ENCODE data around the gene COL4A1.

DNA sequence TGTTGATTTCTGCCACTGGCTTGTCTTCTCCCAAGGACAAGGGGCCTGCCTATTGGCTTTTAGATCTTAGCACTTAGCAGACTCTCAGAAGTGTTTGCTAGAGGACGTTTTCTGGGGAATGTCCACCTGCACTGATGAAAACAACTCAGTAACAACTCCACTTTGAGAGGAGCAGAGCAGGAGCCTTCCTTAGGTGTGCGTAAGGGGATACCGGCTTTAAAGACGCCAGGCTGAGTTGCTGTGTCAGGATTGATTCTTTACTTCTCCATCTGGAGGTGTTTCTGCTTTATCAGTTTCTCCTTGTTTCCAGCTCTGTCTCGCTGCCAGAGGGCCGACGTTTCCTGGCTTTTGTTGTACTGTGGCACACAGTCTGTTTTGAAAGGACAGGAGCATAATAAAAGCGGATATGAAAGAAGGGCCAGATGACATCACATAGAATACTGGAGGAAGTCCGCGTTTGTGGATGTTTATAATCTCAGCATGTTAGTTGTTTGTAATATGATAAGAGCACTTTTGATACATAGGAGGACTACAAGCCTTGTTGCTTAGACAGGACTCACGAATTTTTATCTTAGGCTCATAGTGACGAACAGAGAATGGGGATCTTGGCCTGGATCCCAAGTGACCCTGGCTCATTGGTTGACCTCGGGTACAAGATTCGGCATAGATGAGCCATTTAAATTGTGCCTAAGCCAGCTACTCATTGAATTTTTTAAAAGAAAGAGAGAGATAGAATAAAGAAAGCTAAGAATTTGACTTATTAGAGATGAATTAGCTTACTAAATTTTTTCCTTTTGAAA lies 34.7 kb upstream of the COL4A1 start:
- TF ChIP-seq, protein P1, sequence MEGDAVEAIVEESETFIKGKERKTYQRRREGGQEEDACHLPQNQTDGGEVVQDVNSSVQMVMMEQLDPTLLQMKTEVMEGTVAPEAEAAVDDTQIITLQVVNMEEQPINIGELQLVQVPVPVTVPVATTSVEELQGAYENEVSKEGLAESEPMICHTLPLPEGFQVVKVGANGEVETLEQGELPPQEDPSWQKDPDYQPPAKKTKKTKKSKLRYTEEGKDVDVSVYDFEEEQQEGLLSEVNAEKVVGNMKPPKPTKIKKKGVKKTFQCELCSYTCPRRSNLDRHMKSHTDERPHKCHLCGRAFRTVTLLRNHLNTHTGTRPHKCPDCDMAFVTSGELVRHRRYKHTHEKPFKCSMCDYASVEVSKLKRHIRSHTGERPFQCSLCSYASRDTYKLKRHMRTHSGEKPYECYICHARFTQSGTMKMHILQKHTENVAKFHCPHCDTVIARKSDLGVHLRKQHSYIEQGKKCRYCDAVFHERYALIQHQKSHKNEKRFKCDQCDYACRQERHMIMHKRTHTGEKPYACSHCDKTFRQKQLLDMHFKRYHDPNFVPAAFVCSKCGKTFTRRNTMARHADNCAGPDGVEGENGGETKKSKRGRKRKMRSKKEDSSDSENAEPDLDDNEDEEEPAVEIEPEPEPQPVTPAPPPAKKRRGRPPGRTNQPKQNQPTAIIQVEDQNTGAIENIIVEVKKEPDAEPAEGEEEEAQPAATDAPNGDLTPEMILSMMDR (IDR thresholded peaks at IDR 0.05), result no peak
- TF ChIP-seq EZH2 (IDR thresholded peaks at IDR 0.05) (no peak), EZH2phosphoT487 (IDR thresholded peaks at IDR 0.05) (no peak)

Data from neural progenitor cell (in vitro differentiated cells).